HepG2 (cell line): Measurements from ENCODE around the gene FALEC. TPM values are rescaled to one million over a fixed set of nuclear protein-coding genes. Genes with fewer than 3 reads are reported as not detected.

Source experiments
- ARID4A ChIP-seq: sonication (generic); formaldehyde crosslinking; IDR thresholded peaks from 2 replicates; pipeline ENCODE4 v1.5.0; 2020; ENCODE audit warnings: mild to moderate bottlenecking, missing genetic modification reagents, borderline replicate concordance
- ATF1 ChIP-seq: IDR thresholded peaks from 2 replicates; pipeline ENCODE4 v1.6.1; 2016; ENCODE audit warnings: mild to moderate bottlenecking, control low read depth
- DNMT3B ChIP-seq: conservative IDR thresholded peaks from 2 replicates; pipeline ENCODE4 v1.6.1; 2016; ENCODE audit warnings: missing biosample characterization, control low read depth
- FOXO1 ChIP-seq: sonication (generic); formaldehyde crosslinking; IDR thresholded peaks from 2 replicates; pipeline ENCODE4 v1.4.0; 2020; ENCODE audit warnings: missing genetic modification reagents
- KDM1A ChIP-seq: IDR thresholded peaks from 2 replicates; pipeline ENCODE4 v1.6.1; 2016; ENCODE audit warnings: missing compliant biosample characterization
- NR2C2 ChIP-seq: sonication (generic); formaldehyde crosslinking; IDR thresholded peaks from 2 replicates; pipeline ENCODE4 v1.4.0; 2020; ENCODE audit warnings: missing genetic modification reagents, mild to moderate bottlenecking, moderate library complexity, borderline replicate concordance
- SKI ChIP-seq: fragments of 450-650 bp; IDR thresholded peaks from one replicate; pipeline ENCODE4 v1.6.1; 2018; ENCODE audit warnings: mild to moderate bottlenecking; ENCODE audit not compliant: partially characterized antibody
- SKIL ChIP-seq: sonication (generic); formaldehyde crosslinking; IDR thresholded peaks from 2 replicates; pipeline ENCODE4 v1.8.0; 2022; ENCODE audit warnings: missing genetic modification reagents, mild to moderate bottlenecking, moderate library complexity, borderline replicate concordance
- SRY ChIP-seq: sonication (generic); formaldehyde crosslinking; IDR thresholded peaks from 2 replicates; pipeline ENCODE4 v1.8.0; 2022; ENCODE audit warnings: mild to moderate bottlenecking, missing genetic modification reagents
- STAG1 ChIP-seq: sonication (generic); formaldehyde crosslinking; IDR thresholded peaks from 2 replicates; pipeline ENCODE4 v1.4.0; 2020; ENCODE audit warnings: missing genetic modification reagents
- ZBTB42 ChIP-seq: sonication (generic); formaldehyde crosslinking; IDR thresholded peaks from 2 replicates; pipeline ENCODE4 v1.5.0; 2020; ENCODE audit warnings: mild to moderate bottlenecking, missing genetic modification reagents
- ZMAT3 ChIP-seq: sonication (generic); formaldehyde crosslinking; conservative IDR thresholded peaks from 2 replicates; pipeline ENCODE4 v1.7.0; 2021; ENCODE audit warnings: missing genetic modification reagents
- ZNF329 ChIP-seq: sonication (generic); formaldehyde crosslinking; IDR thresholded peaks from 2 replicates; pipeline ENCODE4 v1.9.0; 2021; ENCODE audit warnings: low read depth, mild to moderate bottlenecking, missing genetic modification reagents
- ZNF687 ChIP-seq: sonication (generic); formaldehyde crosslinking; IDR thresholded peaks from 2 replicates; pipeline ENCODE4 v1.5.1; 2020; ENCODE audit warnings: mild to moderate bottlenecking, missing genetic modification reagents, moderate library complexity
- ZNF710 ChIP-seq: sonication (generic); formaldehyde crosslinking; IDR thresholded peaks from 2 replicates; pipeline ENCODE4 v1.5.0; 2020; ENCODE audit warnings: mild to moderate bottlenecking, missing genetic modification reagents, borderline replicate concordance
- polyA plus RNA-seq, 8 experiments: library from polyadenylated mRNA; depleted of rRNA in 3 of 8; stranded (reverse) in 7 of 8; unstranded in 1 of 8; fragments of >200 nt; fragmentation: Illumina TruSeq in 4 of 8; extraction: Trizol in 4 of 8; gene quantifications; 2 replicates each; pipeline versions ENCODE4 v1.2.1 to v1.2.3, GENCODE V29; 2011 to 2016; ENCODE audit warnings: low read depth in 4 of 8, missing spikeins in 1 of 8, mixed read lengths in 1 of 8; ENCODE audit not compliant: insufficient read depth in 1 of 8
- total RNA-seq, 5 experiments: library from RNA; depleted of rRNA; stranded (reverse); fragments of >200 nt; fragmentation: Illumina TruSeq; extraction: Trizol; gene quantifications; 2 replicates each; pipeline ENCODE4 v1.2.3, GENCODE V29; 2016; ENCODE audit warnings: low read depth in 1 of 5

FALEC gene
- total and polyA plus RNA-seq, 2 of the 13 experiments (the other 11 are each of a cell fraction or from before 2014, with no cell fraction given), result 0.33 to 0.71 TPM

GRCh38 chr1:150548632-150549495 lies 33.3 kb downstream of the FALEC start, which contains the start of gene ADAMTSL4 (continued):
- TF ChIP-seq ZNF687 (CRISPR knock-in tag) (peak; percentile 86), KDM1A (CRISPR knock-in tag) (0 out of 2 replicates have a peak, but pooled peaks have one; percentile 16), ARID4A (CRISPR knock-in tag) (peak; percentile 45; the same call in 1 of the 2 replicates), ZMAT3 (CRISPR knock-in tag) (0 out of 2 replicates have a peak, but pooled peaks have one; percentile 22), ZNF329 (CRISPR knock-in tag) (0 out of 2 replicates have a peak, but pooled peaks have one; percentile 21), NR2C2 (0 out of 2 replicates have a peak, but pooled peaks have one; percentile 5), ZBTB42 (CRISPR knock-in tag) (0 out of 2 replicates have a peak, but pooled peaks have one; percentile 46), FOXO1 (CRISPR knock-in tag) (0 out of 2 replicates have a peak, but pooled peaks have one; percentile 10), SRY (peak; percentile 55), STAG1 (CRISPR knock-in tag) (peak; percentile 25; the same call in 1 of the 2 replicates), ZNF710 (CRISPR knock-in tag) (no peak; the same call in 1 of the 2 replicates), ATF1 (CRISPR knock-in tag) (no peak), SKIL (CRISPR knock-in tag) (0 out of 2 replicates have a peak, but pooled peaks have one; percentile 18), SKI (peak; percentile 33), DNMT3B (CRISPR knock-in tag) (0 out of 2 replicates have a peak, but pooled peaks have one; percentile 47)
